Measurements from ENCODE around the gene PEDS1.
"Not testable (repeated sequence)": the region's sequence is repeated elsewhere in the genome, so short reads cannot be mapped to it uniquely, and the experiment has no call there.

PEDS1 gene

DNA sequence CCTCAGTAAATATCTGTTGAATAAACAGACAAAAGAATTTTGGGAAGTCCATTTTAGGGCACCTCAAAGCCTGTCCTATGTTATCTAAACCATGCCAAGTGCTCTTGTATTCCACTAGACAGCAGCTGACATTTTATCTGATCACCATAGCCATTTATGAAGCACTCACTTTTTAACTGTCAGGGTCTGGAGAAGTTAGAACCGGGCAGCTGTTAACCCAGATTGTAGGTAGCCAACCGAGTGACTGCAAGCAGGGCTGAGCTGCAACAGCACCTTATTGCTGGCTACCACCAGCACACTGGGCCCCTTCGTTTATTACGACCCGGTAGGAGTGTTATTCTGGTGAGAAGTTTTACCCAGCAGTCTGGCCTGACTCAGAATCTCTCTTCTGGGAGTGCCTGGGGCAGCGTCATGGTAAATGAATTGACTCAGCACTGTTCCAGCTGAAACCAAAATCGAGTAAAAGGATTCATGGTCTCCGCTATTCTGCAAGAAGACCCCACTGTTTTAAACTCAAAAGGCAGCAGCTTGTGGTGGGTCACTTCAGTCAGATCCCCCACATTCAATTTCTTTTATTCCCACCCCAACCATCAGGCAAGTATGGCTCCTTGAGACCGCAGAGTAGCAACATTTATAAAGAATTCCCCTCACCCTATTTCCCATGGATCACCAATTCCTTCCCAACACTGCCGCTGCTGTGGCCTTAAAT, 42.2 kb downstream of the PEDS1 start:
- no peak for DNase-seq

DNA sequence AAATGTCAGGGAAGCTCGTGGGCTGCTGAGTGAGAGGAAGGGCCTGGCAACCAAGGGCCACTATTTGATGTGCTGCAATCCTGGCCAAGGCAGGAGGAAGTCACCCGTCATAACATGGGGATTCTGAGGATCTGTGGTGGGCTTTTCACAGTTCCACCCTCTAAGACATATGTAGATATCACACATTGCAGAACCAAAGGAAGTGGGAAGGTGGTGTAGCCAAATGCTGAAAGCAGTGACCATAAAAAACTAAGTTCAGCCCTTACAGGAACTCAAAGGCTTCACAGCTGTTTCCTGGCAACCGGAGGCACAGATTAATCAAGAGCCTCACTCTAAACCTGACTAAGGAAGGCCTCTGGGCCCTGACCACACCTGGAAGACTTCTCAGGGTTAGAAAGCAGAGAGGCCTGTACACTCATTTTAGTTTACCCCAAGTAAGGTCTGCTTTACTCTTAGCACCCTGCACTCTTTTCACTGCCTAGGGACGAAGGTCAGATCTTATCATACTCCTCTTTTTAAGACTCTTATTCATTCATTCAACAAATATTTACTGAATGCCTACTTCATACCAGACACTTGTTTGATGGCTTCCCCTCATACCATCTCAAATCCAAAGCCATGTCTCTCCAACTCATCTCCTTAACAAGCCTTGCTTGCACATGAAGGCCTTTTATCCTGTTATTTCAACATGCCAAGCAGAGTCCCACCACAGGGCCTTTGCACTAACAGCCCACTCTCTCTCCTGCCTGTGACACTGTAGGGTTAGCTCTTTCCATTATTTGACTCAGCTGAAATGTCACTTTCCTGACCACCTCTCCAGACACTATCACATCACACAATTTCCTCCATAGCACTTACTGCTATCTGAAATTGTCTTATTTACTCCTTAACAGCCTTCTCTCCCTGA, 43.1 kb downstream of the PEDS1 start:
- peak; percentile 57 to 70 for DNase-seq

DNA sequence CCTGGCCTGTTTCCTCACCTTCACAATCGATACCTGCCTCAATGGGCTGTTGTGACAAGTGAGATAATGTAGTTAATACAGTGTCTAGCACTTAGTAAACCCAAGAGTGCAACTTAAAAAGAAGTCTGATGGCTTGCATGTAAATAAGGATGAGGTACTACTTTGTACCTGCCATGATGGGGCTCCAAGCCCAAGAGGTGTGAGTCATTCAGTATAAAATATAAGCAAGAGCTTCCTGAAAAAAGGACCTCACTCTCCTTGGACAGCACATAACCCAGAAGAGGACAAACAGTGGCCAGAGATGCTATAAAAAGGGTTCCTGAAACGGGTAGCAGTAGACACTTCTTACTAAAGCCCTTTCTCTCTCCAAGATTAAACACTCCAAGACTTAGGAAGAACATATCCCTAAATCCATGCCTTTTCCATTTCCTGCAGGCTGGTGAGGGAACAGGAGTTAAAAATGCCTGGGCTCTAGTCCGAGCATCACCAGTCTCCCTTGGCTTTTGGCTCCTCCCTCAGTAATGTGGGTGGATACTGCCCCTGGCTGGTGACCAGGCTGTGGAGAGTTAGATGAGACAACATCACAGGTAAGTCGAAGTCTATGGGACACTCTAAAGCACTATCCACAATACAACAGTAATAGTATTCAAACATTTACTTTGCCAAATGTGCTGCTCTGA, 44.8 kb downstream of the PEDS1 start:
- DNase-seq: no peak

DNA sequence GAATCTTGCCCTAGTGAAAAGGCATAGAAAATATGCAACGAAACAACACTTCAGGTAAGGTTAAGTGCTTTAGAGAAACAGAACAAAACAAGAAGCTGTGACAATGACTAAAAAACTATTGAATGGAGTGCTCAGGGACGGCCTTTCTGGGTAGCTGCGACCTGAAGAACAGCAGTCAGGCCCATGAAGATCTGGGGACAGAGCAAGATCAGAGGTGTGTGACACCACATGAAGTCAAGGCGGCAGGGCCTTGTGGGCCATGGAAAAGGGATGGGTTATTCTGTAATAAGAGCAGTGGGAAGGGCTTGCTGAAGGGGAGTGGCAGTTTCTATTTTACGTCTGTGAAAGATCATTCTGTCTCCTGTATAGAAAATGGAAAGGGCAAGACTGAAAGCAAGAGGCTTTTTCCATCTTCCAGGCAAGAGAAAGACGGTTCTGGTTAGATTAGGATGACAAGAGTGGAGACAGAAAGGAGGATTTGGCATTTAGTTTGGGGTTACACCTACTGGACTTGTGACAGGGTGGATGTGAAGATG, 45.7 kb downstream of the PEDS1 start:
- DNase-seq: no peak

DNA sequence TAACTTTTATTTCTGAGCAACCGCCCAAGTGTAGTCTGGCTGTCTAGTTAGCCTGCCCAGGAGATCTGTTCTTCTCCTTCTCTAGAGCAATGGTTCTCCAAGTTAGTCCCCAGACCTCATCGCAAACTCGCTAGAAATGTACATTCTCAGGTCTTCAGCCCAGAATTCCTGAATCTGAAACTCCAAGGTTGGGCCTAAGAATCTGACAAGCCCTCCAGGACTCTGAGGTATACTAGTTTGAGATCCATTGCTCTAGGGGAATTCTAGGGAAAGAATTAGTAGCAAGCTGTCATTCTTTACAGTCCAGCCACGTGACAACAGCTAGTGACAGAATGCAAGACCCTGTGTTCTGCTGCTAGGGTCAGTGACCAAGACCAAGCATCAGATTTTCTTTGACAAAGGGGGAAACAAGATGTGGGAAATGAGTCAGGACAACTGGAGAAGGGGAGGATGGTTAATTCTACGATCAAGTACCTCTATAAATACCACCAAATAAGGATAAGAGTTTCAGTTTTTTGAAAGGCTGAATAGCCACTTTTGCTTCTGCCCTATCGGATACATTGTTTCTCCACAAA, 46.4 kb downstream of the PEDS1 start:
- DNase-seq: no peak

DNA sequence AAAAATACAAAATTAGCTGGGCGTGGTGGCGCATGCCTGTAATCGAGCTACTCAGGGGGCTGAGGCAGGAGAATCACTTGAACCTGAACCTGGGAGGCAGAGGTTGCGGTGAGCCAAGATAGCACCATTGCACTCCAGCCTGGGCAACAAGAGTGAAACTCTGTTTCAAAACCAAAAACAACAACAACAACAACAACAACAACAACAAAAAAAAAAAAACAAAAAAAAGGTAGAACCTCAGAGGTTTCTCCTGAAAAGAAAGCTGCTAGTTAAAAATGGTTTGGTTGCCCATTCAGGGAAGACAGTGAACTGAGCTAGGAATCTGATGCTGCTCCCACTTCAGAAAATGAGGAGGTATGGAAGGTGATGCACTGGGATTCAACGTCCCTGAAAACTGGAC, 46.9 kb downstream of the PEDS1 start:
- not testable (repeated sequence) for DNase-seq

Data from CD4-positive, alpha-beta T cell treated with Interleukin-1 beta for 1 hour (primary cell).